ENCODE measurements around the gene MCFD2. TPM values are rescaled to one million over a fixed set of nuclear protein-coding genes. Genes with fewer than 3 reads are reported as not detected.

Gene MCFD2
- total and polyA plus RNA-seq, 8 donors: 13.3 to 127 (median 43.3) TPM

DNA sequence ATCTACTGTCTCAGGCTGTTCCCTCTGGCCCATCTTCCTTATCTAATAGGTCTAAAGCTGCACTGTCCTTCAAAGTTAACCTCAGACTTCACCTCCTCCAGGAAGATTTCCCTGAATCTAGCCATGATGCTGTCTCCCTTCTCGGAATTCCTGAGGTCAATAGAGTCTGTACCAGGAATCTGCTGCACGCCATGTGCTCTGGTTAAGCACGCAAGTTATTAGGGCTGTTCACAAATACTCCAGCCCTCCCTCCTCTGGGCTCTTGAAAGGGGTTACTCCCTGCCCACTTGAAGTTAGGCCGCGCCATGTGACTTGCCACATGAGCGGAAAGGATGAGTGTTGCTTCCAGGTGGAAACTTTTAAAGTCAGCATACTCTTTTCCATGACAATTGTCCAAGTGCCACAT lies 43.6 kb downstream of the MCFD2 start:
- H3K27me3 ChIP-seq: no peaks in the 10 kb centered on the region
- intact Hi-C loops (cut with DNase I; ENCODE audit: low total_unique reads): no loop called here
- no peak for TF ChIP-seq POLR2AphosphoS5 (IDR thresholded peaks at IDR 0.05)
- TF ChIP-seq EP300 (IDR thresholded peaks at IDR 0.05): no peak
- no peak for TF ChIP-seq POLR2A (IDR thresholded peaks at IDR 0.05)
- TF ChIP-seq, protein P1, sequence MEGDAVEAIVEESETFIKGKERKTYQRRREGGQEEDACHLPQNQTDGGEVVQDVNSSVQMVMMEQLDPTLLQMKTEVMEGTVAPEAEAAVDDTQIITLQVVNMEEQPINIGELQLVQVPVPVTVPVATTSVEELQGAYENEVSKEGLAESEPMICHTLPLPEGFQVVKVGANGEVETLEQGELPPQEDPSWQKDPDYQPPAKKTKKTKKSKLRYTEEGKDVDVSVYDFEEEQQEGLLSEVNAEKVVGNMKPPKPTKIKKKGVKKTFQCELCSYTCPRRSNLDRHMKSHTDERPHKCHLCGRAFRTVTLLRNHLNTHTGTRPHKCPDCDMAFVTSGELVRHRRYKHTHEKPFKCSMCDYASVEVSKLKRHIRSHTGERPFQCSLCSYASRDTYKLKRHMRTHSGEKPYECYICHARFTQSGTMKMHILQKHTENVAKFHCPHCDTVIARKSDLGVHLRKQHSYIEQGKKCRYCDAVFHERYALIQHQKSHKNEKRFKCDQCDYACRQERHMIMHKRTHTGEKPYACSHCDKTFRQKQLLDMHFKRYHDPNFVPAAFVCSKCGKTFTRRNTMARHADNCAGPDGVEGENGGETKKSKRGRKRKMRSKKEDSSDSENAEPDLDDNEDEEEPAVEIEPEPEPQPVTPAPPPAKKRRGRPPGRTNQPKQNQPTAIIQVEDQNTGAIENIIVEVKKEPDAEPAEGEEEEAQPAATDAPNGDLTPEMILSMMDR (IDR thresholded peaks at IDR 0.05): no peak
- 94 to 99% (median 96%) methylated on average over 6 of the region's 6 CpGs for WGBS, 5 donors
- no peak overlapping the region for H3K4me3 ChIP-seq
- no peaks in the 10 kb centered on the region for H3K36me3 ChIP-seq
- H3K9me3 ChIP-seq: no peaks in the 10 kb centered on the region
- no peak overlapping the region for H3K27ac ChIP-seq
- H3K4me1 ChIP-seq: peaks cover 17 to 39% (median 27%) of the 10 kb centered on the region in 4 donors
- no peak for DNase-seq

DNA sequence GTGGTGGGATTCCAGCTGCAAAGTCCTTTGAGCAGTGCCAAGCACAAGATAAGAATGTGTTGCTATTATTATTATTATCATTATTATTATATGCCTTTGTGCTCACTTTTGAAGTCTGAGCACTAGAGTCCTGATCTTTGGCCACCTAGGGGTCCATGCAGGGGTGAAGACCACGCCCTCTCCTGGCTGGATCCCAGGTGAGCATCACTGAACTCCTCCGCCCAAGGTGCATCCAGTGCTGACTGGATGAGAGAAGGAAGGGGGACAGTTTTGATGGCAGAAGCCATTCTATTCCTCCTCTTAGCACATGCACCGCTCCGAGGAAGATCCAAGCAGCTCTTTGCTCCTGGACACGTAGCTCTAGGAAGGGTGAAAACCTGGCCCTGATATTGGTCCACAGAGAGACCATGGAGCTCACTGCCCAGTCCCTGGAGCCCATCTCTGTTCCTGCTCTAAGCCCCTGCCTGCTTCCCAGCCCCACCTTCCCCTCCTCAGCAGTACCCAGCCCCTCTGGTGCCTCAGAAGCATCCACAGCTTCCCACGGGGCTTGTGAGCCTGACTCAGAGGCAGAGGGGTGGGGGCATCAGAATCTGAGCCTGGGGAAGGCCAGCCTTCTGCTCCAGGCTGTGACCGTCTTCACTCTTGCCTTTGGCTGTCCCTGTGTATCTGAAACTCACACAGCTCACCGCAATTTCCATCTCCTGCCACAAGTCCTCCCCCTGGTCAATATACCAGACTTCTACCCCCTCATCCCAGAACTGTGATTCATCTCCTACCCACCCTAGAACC lies 45.4 kb downstream of the MCFD2 start:
- Histone ChIP-seq H3K4me3 (no peak overlapping the region), H3K36me3 (no peaks in the 10 kb centered on the region), H3K4me1 (peaks cover 23 to 49% (median 29%) of the 10 kb centered on the region in 4 donors), H3K9me3 (peaks cover 0 to 5% (median 2%) of the 10 kb centered on the region in 4 donors), H3K27me3 (no peaks in the 10 kb centered on the region), H3K27ac (no peak overlapping the region)
- WGBS, 5 donors: 76 to 88% (median 86%) methylated on average over 8 of the region's 8 CpGs
- DNase-seq: no peak
- TF ChIP-seq POLR2AphosphoS5 (IDR thresholded peaks at IDR 0.05) (no peak), EP300 (IDR thresholded peaks at IDR 0.05) (no peak), POLR2A (IDR thresholded peaks at IDR 0.05) (no peak)
- TF ChIP-seq, protein P1 (IDR thresholded peaks at IDR 0.05): no peak
- intact Hi-C loops (cut with DNase I; ENCODE audit: low total_unique reads): no loop called here

DNA sequence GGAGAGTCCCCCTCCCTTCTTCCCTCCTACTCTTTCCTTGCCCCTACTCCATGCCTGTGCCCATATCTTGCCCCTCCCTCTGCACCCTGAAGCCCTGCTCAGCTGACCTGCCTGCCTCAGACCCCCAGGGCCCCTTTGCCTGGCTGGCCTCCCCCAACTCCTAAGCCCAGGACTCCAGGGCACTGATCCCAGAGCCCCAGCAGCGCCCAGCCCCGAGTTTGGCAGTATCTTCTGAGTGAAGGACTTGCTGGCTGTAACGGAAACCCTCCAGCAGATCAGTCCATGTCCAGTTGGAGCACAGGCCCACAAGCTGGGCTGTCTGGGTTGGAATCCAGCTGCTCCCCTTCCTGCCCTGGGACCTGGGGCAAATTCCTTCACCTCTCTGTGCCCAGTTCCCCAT lies 46.0 kb downstream of the MCFD2 start:
- no peak for DNase-seq
- Histone ChIP-seq H3K4me1 (peaks cover 20 to 46% (median 29%) of the 10 kb centered on the region in 4 donors), H3K27ac (no peak overlapping the region), H3K36me3 (no peaks in the 10 kb centered on the region), H3K9me3 (peaks cover 0 to 11% (median 7%) of the 10 kb centered on the region in 4 donors), H3K4me3 (no peak overlapping the region), H3K27me3 (no peaks in the 10 kb centered on the region)
- intact Hi-C loops (cut with DNase I; ENCODE audit: low total_unique reads): no loop called here
- TF ChIP-seq EP300 (IDR thresholded peaks at IDR 0.05) (no peak), POLR2A (IDR thresholded peaks at IDR 0.05) (no peak), POLR2AphosphoS5 (IDR thresholded peaks at IDR 0.05) (no peak)
- TF ChIP-seq, protein P1 (IDR thresholded peaks at IDR 0.05): no peak
- WGBS, 5 donors: 73 to 91% (median 83%) methylated on average over 3 of the region's 3 CpGs

DNA sequence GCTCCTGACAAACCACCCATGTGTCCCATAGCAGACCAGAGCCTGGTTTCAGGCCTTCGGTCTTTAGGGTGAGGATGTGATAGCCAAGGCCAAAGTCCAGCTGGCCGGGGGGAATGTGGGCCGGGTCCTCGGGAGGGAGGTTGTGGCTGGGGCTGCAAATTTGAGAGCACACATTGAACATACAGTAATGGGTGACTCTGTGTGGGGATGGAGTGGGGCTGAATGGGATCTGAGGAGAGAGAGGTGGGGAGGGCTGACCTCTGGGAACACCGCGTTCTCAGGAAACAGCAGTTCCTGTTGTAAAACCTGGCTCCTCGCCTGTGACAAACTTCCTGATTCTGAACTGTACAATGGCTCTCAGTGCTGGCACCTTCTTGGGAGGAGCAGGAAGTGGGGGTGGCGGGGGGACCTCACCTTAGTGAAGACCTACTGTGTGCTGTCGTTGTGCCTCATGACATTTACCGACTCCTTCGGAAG lies 48.8 kb downstream of the MCFD2 start:
- intact Hi-C loops (cut with DNase I; ENCODE audit: low total_unique reads): no loop called here
- DNase-seq: peak; percentile 65 to 85
- Histone ChIP-seq H3K27ac (peak overlapping the region; percentile 51 to 81 (median 76)), H3K9me3 (peaks cover 0 to 14% (median 9%) of the 10 kb centered on the region in 4 donors), H3K36me3 (no peaks in the 10 kb centered on the region), H3K4me1 (peaks cover 3 to 26% (median 18%) of the 10 kb centered on the region in 4 donors), H3K4me3 (no peak overlapping the region), H3K27me3 (no peaks in the 10 kb centered on the region)
- 29 to 54% (median 47%) methylated on average over 10 to 11 of the region's 11 CpGs for WGBS, 5 donors
- TF ChIP-seq POLR2AphosphoS5 (IDR thresholded peaks at IDR 0.05) (peak; percentile 23 to 80 (median 40)), EP300 (IDR thresholded peaks at IDR 0.05) (no peak), POLR2A (IDR thresholded peaks at IDR 0.05) (no peak)
- TF ChIP-seq, protein P1 (IDR thresholded peaks at IDR 0.05): no peak
